GM18867 (cell line): ENCODE data around the gene CDK5RAP2.
A peak's percentile ranks its signal among the peaks of the same experiment; 100 is the strongest.

Source experiments
- ATAC-seq: cut with Tn5 transposase; IDR thresholded peaks from one replicate; pipeline ENCODE4 v1.9.1; 2021; ENCODE audit warnings: mild to moderate bottlenecking, moderate library complexity; ENCODE audit not compliant: unreplicated experiment

The CDK5RAP2 gene

DNA sequence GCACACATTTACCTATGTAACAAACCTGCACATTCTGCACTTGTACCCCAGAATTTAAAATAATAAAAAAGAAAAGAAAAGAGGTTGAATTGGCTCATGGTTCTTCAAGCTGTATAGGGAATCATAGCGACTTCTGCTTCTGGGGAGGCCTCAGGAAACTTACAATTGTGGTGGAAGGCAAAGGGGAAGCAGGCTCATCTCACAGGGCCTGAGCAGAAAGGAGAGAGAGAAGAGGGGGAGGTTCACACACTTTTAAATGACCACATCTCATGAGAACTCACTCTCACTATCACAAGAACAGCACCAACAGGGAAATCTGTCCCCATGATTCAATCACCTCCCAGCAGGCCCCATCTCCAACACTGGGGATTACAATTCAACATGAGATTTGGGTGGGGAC lies 214.6 kb downstream of the CDK5RAP2 start:
- ATAC-seq: no peak

DNA sequence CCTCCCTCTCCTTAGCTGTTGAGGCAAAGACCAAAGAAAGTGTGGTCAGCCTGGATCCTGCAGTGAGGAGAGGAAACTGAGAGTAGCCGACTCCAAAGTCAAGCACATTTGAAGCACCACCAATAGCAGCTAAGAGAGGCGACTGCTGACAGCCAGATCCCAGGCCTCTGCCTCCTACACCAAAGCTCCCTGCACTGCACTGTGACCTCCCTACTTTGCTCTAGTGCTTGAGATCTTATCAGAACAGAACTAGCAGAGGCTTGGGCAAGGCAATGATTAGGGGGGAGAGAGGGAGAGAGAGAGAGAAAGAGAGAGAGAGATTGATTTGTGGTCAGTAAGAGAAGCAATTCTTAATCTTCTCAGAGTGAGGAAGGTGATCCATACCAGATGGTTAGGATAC lies 216.3 kb downstream of the CDK5RAP2 start:
- ATAC-seq: no peak

- no peak for ATAC-seq
Observed at GRCh38 chr9:120362446-120362845, 217.5 kb downstream of the CDK5RAP2 start.

- no peak for ATAC-seq
Observed at GRCh38 chr9:120361551-120361950, 218.4 kb downstream of the CDK5RAP2 start.

- no peak for ATAC-seq
Observed at GRCh38 chr9:120360510-120360909, 219.5 kb downstream of the CDK5RAP2 start.

GRCh38 chr9:120360046-120360445 lies 219.9 kb downstream of the CDK5RAP2 start:
- no peak for ATAC-seq

DNA sequence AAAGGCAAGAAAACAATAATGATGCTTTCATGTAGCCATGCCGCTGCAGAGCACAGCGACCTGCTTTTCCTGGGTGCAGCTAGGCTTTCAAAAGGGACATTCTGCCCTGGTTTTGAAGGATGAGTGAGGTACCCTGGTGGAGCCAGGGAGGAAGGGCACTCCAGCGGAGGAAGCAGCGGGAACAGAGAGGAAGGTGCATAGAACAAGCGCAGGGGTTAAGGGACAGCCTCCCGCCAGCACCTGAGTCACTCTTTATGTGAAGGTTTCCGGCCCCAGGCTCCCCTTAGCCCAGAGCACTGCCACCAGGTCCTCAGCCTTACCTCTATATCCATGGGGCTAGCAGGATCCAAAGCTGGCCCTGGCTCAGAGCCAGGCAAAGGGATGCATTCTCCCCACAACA lies 221.1 kb downstream of the CDK5RAP2 start:
- no peak for ATAC-seq

- ATAC-seq: no peak
Observed at GRCh38 chr9:120353506-120353905, 226.5 kb downstream of the CDK5RAP2 start.

GRCh38 chr9:120351106-120351505 lies 228.9 kb downstream of the CDK5RAP2 start:
- ATAC-seq: no peak

- ATAC-seq: no peak
Observed at GRCh38 chr9:120350596-120350995, 229.4 kb downstream of the CDK5RAP2 start.

DNA sequence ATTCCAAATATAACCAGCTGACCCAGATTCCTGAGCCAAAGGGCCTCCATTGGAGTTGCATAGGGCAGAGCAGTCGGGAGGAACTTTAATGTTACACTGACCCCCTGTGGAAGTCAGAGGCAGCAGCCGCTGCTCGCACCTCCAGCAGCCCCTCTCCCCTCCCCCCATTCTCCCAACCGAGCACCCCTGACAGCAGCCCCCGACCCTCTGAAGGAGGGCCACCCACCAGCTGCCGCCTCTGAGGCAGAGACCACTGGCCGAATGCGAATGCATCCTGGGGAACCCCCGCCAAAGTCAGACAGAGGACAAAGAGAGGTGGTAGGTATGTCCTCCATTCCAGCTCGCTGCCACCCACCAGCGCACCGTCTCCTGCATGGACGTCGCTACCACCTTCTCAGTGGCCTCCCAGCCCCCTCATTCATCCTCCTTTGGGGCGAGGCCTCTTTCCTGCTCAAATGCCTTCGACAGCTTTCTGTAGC lies 231.0 kb downstream of the CDK5RAP2 start:
- peak; percentile 47 for ATAC-seq

- ATAC-seq: no peak
Observed at GRCh38 chr9:120345379-120345778, 234.6 kb downstream of the CDK5RAP2 start.

- ATAC-seq: no peak
Observed at GRCh38 chr9:120344230-120344629, 235.7 kb downstream of the CDK5RAP2 start.

- no peak for ATAC-seq
Observed at GRCh38 chr9:120343416-120343815, 236.6 kb downstream of the CDK5RAP2 start.
